LNCAP (cell line): ENCODE data around the gene DGKB.

Experiments used
- CTCF ChIP-seq: fragments of 450-650 bp; IDR thresholded peaks from 2 replicates; pipeline ENCODE4 v1.5.1; 2017; ENCODE audit warnings: mild to moderate bottlenecking

DGKB gene

GRCh38 chr7:14861456-14861855, 41.1 kb downstream of the DGKB start:
- TF ChIP-seq CTCF, result no peak

GRCh38 chr7:14859267-14859666, 43.3 kb downstream of the DGKB start:
- TF ChIP-seq CTCF, result no peak

DNA sequence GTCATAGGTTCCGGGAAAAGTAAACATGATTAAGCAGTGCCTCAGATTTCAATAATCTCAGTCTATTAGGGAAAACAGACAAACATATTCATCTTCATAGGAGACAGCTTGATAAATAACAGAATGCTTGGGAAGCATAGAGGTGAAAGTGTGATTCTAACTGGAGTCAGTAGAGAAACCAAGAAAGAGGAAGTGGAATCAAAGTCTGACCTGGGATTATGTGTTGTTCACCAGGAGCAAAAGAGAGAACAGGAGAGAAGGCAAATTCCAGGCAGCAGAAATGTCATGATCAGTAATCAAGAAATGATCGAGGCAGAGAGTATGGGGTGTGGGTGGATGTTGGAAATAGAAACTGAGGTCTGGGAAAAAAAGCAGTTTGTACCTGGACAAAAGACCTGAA, 43.7 kb downstream of the DGKB start:
- TF ChIP-seq CTCF, result no peak

GRCh38 chr7:14858410-14858809, 44.1 kb downstream of the DGKB start:
- no peak for TF ChIP-seq CTCF

- no peak for TF ChIP-seq CTCF
Measured at GRCh38 chr7:14855033-14855794, 47.3 kb downstream of the DGKB start.

GRCh38 chr7:14854471-14854870, 48.1 kb downstream of the DGKB start:
- no peak for TF ChIP-seq CTCF

DNA sequence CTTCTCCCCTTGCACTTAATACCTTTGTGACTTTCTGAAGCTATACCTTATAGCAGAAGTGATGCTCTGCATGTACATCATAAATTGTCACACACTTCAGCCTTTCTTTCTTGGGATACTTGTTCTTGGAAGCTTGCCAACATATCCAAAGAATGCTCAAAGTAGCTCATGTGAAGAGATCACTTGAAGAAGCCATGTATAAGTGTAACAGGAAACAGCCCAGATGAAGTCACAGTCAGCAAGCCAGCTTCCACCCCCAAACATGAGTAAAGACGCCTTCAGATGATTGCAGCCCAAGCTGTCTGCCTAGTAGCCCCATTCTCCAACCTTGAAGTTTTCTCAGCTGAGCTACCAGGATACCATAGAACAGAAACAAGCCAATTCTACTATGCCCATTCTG, 50.9 kb downstream of the DGKB start:
- TF ChIP-seq CTCF, result no peak

DNA sequence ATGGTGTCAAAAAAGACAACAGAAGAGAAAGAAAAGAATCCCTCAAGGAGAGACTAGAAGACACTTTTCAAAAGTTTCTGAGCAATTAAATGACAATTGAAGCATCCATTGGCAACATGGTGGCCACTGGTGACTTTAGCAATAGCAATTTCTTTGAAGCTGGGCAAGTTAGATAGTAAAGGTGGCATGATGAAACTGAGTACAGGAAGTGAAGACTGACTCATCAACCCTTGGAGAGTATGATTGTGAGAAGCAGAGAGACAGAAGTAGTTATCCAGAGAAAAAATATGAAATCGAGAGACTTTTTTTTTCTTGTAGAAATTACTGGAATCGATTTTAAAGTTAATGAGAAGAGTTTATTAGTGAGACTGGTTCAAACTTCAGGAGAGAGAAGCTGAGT, 52.5 kb downstream of the DGKB start:
- TF ChIP-seq CTCF, result no peak
